GM18498 (cell line): ENCODE measurements around the gene ZIC3.
"Not testable (repeated sequence)": the region's sequence is repeated elsewhere in the genome, so short reads cannot be mapped to it uniquely, and the experiment has no call there.

Source experiments
- ATAC-seq: cut with Tn5 transposase; IDR thresholded peaks from one replicate; pipeline ENCODE4 v1.9.1; 2021; ENCODE audit warnings: mild to moderate bottlenecking, moderate library complexity; ENCODE audit not compliant: unreplicated experiment

Gene ZIC3

DNA sequence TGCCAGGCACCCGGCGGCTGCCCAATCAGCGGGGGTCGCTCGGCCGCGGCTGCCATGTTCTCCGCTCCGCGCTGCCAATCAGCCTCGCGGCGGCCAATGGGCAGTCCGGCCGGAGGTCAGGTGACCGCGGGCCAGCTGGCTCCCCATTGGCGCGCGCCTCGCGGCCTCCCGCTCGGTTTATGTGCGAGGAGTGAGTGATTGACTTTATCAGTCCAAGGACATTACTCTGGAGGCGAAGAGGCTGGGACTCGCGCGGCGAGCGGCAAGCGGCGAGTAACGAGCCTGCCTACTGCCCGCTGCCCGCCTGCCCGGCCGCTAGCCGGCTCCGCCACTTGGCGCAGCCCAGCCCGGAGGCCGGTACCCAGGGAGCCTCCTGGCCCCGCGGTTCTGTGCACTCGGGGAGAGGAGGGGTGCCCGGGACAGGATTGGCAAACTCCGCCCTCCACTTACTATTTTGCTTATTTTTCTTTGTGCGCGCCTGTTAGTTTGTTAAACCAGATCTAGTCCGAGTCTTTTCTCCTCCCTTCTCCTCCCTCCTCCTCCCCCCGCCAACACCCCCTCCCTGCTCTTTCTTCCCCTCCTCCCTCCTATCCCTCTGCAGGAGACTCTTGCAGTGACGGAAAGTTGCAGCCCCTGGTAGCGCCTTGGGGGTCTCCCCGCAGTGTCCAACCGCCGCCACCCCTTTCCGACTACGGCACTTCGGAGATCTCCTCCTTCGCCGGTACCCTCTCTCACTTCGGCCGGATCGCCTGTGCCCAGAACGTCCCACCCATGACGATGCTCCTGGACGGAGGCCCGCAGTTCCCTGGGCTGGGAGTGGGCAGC lies at the start of gene ZIC3:
ZIC3 (plus strand) TSS at position 207 of the 825 bp plus-strand sequence; CDS start at position 772, 565 bp downstream.
- no peak for ATAC-seq

DNA sequence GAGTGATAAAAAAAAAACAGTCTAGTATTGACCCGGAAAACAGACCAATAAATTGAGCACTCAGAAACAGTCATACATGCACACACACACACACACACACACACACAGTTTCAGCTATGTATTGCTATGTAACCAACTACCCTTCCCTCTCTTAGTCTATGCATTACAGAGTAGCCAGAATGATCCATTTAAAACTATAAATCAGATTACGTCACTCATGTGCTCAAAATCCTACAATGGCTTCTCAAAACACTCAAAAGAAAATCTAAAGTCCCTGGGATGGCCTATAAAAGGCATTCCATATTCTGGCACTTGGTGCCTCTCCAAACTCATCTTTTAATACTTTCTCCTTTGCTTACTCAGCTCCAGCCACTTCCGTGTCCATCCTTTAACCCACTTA lies 46.5 kb upstream of the ZIC3 start:
- no peak for ATAC-seq

GRCh38 chrX:137545711-137546651 lies 19.9 kb upstream of the ZIC3 start:
- ATAC-seq = no peak

GRCh38 chrX:137547291-137547690 lies 18.6 kb upstream of the ZIC3 start:
- no peak for ATAC-seq

GRCh38 chrX:137548261-137548660 lies 17.7 kb upstream of the ZIC3 start:
- ATAC-seq = no peak

DNA sequence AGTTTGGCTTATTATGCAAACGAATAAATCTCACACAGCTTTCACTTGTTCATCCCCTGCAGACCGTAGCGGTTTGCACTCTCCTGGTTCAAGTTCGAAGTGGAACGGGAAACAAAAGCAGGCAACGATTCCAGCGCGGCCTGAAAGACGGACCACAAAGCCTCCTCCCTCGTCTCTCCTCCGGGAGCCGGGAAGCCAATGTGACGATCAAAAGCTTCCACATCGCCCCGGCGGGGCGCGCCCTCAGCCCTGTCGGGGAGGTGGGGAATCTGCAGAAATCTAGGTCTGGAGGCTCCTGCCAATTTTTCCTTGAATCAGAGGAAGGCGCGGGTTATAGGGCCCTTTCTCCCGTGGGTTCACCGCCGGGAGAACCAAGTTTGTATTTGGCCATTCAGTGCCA lies 16.9 kb upstream of the ZIC3 start:
- ATAC-seq = no peak

DNA sequence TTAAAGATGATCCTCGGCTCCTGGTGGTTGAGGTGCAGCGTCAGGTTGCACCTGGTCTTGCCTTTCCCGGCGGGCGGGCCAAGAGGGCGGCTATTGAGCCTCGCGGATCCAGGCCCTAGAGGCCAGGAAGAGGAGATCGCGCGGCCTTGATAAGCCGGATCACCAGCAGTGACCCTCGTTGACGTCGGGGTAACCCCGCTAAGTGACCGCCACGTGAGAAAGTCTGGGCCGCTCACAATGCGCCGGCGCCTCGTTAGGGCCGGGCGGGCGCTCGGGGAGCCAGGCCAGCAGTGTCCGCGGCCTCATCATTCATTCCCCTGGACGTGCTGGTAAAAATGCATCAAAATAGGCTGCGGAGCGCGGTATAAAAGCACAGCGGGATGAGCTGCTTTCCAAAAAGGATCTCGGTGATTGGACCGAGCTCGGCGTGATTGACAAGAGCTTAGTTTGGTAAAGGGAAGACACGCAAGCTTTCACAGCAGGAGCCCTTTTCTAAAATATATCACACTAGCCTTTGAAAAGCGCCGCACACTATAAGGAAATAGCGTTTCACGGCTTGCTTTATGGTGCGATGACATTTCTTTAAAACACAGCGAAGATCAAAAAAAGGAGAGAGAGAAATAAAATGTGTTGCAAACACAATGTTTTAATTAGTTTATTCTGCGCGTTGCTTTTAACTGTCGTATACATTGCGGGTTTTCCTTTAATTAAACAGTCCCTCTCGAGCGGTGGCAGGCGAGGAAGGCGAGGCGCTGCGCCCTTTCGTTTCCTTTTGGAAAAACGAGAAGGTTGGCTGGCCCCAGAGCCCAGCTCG lies 15.9 kb upstream of the ZIC3 start:
- ATAC-seq = no peak

DNA sequence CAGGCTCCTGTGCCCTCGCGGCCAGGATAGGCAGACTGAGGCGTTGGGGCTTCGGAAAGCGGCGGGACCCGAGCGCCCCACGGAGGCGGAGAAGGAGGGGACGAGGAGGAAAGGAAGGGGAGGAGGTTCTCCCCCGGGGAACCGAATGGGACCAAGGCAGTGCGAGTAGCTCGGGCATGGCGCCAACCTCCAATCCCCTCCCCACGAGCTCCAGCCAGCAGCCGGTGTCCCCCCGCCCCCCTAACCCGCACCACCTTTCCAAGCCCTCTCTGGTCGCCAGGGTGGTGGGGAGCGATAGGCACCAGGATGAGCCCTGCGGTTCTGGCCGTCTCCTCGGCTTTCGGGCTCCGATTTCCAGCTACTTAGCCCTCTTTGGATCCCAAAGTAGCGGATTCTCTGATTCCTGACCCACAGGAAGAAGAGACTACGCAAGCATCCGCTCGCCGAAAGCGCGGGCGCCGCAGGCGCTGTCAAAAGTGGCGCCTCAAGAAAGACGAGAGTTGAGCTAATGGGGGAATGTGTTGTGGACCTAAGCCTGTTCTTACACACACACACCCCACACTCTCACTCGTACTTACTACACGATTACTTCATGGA lies 15.2 kb upstream of the ZIC3 start:
- ATAC-seq = no peak

DNA sequence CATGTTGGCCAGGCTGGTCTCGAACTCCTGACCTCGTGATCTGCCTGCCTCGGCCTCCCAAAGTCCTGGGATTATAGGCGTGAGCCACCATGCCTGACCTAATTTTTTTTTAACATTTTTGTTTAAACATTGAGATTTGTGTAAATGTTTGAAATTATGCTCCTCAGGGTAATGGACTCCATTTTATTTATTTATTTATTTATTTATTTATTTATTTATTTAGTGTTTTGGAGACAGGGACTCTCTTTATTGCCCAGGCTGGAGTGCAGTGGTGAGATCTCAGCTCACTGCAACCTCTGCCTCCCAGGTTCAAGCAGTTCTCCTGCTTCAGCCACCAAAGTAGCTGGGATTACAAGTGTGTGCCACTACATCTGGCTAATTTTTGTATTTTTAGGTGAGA lies 13.8 kb upstream of the ZIC3 start:
- ATAC-seq = not testable (repeated sequence)

DNA sequence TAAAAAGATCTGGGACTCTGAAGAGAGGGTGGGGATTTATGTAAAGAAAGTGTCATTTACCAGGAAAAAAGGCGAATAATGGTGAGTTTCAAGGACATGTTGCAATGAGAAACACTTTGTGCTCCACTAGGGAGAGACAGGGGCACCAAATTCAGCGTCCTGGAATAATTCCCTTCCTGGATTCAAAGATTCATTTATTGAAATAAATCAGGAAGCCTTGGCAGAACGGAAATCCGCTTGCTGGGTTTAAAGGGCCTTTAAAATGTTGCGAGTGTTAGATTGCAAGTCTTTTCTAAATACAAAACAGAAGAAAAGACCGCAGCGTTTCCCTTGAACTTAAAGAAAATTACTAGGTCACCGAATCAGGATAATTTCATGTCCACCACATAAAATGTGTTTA lies 3.8 kb upstream of the ZIC3 start:
- no peak for ATAC-seq

DNA sequence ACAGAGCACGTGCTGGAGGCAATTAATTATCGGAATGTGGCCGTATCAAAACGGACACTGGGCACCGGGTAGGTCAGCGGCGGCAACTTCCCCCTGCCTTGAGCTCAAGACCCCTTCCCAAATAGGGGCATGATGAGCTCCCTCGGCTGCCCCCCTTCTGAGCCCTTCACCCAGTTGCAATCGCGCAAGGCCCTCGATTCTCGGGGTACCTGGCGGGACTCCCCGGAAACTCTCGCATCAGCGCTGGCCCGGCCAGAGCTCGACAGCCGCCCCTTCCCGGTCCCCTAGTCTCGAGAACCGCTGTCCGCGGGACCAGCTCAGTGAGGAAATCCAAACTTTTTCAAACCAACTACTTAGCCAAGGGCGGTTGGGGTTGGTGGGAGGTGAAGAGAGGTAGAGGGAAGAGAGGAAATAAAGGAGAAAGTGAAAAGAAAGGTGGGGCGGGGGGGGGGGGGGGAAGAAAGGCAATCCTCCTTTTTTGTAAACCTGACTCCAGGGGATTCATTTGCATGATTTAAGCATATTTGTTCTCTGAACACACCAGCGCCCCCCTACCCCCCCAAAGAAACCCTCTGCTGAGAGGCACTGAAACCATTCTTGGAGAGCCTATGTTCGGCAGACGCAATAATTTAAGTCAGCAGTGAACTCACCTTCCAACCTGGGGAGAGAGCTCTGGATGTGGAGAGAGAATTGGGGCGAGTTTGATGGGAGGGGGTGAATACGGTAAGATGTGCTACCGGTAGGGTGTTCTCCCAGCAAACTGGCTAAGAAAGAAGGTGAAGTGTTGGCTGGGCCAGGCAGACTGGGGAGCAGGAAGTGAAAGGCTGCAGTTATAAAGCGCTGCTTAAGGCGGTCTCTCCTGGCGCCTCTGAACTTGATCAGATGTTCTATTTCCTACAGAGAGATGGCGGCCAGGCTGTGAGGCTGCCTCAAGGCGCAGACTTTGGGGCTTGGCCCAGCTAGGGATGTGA lies 2.0 kb upstream of the ZIC3 start:
- ATAC-seq = no peak

- no peak for ATAC-seq
Observed at GRCh38 chrX:137565318-137565904, 516 bp upstream of the ZIC3 start.

DNA sequence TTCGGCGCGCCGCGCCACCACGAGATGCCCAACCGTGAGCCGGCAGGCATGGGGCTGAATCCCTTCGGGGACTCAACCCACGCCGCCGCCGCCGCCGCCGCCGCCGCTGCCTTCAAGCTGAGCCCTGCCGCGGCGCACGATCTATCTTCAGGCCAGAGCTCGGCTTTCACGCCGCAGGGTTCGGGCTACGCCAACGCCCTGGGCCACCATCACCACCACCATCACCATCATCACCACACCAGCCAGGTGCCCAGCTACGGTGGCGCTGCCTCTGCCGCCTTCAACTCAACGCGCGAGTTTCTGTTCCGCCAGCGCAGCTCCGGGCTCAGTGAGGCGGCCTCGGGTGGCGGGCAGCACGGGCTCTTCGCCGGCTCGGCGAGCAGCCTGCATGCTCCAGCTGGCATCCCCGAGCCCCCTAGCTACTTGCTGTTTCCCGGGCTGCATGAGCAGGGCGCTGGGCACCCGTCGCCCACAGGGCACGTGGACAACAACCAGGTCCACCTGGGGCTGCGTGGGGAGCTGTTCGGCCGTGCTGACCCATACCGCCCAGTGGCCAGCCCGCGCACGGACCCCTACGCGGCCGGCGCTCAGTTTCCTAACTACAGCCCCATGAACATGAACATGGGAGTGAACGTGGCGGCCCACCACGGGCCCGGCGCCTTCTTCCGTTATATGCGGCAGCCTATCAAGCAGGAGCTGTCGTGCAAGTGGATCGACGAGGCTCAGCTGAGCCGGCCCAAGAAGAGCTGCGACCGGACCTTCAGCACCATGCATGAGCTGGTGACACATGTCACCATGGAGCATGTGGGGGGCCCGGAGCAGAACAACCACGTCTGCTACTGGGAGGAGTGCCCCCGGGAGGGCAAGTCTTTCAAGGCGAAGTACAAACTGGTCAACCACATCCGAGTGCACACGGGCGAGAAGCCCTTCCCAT lies 1.1 kb downstream of the ZIC3 start:
- no peak for ATAC-seq

GRCh38 chrX:137567682-137568232 lies 1.8 kb downstream of the ZIC3 start:
- no peak for ATAC-seq

DNA sequence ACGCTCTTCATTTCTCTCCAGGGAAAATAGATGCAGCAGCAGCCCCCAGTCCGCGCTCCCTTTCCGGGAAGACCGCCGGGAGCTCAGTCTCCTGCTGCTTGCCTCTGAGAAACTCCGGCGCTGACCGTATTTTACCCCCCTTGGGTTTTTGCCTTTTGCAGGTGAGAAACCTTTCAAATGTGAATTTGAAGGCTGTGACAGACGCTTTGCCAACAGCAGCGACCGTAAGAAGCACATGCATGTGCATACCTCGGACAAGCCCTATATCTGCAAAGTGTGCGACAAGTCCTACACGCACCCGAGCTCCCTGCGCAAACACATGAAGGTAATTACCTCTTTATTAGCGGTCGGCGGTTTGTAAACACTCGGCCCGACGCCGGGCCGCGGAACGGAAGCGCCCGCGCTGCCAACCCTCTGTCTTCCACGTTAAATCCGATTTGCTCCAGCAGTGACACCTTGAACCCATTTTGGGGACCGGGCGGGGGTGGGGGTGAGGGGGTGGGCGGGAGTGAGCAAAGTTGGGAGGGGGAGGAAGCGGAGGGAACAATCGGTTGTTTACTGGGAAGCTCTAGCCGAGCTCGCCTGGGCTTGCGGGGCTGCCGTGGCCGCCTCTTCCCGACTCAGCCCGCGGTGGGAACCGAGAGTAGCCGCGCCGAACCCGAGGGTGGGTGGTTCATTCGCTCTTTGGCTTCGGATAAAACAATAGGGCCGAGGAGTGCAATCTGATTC lies 3.0 kb downstream of the ZIC3 start:
- no peak for ATAC-seq

- ATAC-seq = no peak
Observed at GRCh38 chrX:137569470-137569891, 3.6 kb downstream of the ZIC3 start.
